Measurements from ENCODE around the gene DDIT4. TPM values are rescaled to one million over a fixed set of nuclear protein-coding genes. Genes with fewer than 3 reads are reported as not detected.

DDIT4 gene
- total and polyA plus RNA-seq, 9 of the 15 experiments (the other 6 are each of a cell fraction or from before 2014, with no cell fraction given), result 8.2 to 675 (median 159) TPM

DNA sequence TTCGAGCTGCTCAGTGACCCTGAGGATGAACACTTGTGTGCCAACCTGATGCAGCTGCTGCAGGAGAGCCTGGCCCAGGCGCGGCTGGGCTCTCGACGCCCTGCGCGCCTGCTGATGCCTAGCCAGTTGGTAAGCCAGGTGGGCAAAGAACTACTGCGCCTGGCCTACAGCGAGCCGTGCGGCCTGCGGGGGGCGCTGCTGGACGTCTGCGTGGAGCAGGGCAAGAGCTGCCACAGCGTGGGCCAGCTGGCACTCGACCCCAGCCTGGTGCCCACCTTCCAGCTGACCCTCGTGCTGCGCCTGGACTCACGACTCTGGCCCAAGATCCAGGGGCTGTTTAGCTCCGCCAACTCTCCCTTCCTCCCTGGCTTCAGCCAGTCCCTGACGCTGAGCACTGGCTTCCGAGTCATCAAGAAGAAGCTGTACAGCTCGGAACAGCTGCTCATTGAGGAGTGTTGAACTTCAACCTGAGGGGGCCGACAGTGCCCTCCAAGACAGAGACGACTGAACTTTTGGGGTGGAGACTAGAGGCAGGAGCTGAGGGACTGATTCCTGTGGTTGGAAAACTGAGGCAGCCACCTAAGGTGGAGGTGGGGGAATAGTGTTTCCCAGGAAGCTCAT is 1.1 kb downstream of the DDIT4 start (continued):
- TF ChIP-seq ZFP36 (IDR thresholded peaks at IDR 0.05; ENCODE audit: low read depth, low read length, partially characterized antibody) (no peak), TCFL5 (CRISPR knock-in tag; conservative IDR thresholded peaks at IDR 0.05) (peak; percentile 61; the same call in 1 of the 2 replicates), JUN (IDR thresholded peaks at IDR 0.05; ENCODE audit: borderline replicate concordance, low read depth, low read length) (no peak; the same call in 1 of the 2 replicates), JUN (CRISPR knock-in tag; IDR thresholded peaks at IDR 0.05; ENCODE audit: borderline replicate concordance) (peak; percentile 89; the same call in 1 of the 2 replicates), PHTF2 (CRISPR knock-in tag; IDR thresholded peaks at IDR 0.05) (peak; percentile 0; the same call in 1 of the 2 replicates), NR2C2 (CRISPR knock-in tag; IDR thresholded peaks at IDR 0.05) (peak; percentile 69), NR2C2 (tag; IDR thresholded peaks at IDR 0.05) (no peak), GATAD2A (IDR thresholded peaks at IDR 0.05) (no peak)
- TF ChIP-seq, protein P1, sequence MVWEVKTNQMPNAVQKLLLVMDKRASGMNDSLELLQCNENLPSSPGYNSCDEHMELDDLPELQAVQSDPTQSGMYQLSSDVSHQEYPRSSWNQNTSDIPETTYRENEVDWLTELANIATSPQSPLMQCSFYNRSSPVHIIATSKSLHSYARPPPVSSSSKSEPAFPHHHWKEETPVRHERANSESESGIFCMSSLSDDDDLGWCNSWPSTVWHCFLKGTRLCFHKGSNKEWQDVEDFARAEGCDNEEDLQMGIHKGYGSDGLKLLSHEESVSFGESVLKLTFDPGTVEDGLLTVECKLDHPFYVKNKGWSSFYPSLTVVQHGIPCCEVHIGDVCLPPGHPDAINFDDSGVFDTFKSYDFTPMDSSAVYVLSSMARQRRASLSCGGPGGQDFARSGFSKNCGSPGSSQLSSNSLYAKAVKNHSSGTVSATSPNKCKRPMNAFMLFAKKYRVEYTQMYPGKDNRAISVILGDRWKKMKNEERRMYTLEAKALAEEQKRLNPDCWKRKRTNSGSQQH (CRISPR knock-in tag; IDR thresholded peaks at IDR 0.05), result no peak
- TF ChIP-seq, protein P2, sequence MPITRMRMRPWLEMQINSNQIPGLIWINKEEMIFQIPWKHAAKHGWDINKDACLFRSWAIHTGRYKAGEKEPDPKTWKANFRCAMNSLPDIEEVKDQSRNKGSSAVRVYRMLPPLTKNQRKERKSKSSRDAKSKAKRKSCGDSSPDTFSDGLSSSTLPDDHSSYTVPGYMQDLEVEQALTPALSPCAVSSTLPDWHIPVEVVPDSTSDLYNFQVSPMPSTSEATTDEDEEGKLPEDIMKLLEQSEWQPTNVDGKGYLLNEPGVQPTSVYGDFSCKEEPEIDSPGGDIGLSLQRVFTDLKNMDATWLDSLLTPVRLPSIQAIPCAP (CRISPR knock-in tag; IDR thresholded peaks at IDR 0.05; ENCODE audit: borderline replicate concordance), result peak; percentile 41; the same call in 1 of the 2 replicates
- TF ChIP-seq, protein P3, sequence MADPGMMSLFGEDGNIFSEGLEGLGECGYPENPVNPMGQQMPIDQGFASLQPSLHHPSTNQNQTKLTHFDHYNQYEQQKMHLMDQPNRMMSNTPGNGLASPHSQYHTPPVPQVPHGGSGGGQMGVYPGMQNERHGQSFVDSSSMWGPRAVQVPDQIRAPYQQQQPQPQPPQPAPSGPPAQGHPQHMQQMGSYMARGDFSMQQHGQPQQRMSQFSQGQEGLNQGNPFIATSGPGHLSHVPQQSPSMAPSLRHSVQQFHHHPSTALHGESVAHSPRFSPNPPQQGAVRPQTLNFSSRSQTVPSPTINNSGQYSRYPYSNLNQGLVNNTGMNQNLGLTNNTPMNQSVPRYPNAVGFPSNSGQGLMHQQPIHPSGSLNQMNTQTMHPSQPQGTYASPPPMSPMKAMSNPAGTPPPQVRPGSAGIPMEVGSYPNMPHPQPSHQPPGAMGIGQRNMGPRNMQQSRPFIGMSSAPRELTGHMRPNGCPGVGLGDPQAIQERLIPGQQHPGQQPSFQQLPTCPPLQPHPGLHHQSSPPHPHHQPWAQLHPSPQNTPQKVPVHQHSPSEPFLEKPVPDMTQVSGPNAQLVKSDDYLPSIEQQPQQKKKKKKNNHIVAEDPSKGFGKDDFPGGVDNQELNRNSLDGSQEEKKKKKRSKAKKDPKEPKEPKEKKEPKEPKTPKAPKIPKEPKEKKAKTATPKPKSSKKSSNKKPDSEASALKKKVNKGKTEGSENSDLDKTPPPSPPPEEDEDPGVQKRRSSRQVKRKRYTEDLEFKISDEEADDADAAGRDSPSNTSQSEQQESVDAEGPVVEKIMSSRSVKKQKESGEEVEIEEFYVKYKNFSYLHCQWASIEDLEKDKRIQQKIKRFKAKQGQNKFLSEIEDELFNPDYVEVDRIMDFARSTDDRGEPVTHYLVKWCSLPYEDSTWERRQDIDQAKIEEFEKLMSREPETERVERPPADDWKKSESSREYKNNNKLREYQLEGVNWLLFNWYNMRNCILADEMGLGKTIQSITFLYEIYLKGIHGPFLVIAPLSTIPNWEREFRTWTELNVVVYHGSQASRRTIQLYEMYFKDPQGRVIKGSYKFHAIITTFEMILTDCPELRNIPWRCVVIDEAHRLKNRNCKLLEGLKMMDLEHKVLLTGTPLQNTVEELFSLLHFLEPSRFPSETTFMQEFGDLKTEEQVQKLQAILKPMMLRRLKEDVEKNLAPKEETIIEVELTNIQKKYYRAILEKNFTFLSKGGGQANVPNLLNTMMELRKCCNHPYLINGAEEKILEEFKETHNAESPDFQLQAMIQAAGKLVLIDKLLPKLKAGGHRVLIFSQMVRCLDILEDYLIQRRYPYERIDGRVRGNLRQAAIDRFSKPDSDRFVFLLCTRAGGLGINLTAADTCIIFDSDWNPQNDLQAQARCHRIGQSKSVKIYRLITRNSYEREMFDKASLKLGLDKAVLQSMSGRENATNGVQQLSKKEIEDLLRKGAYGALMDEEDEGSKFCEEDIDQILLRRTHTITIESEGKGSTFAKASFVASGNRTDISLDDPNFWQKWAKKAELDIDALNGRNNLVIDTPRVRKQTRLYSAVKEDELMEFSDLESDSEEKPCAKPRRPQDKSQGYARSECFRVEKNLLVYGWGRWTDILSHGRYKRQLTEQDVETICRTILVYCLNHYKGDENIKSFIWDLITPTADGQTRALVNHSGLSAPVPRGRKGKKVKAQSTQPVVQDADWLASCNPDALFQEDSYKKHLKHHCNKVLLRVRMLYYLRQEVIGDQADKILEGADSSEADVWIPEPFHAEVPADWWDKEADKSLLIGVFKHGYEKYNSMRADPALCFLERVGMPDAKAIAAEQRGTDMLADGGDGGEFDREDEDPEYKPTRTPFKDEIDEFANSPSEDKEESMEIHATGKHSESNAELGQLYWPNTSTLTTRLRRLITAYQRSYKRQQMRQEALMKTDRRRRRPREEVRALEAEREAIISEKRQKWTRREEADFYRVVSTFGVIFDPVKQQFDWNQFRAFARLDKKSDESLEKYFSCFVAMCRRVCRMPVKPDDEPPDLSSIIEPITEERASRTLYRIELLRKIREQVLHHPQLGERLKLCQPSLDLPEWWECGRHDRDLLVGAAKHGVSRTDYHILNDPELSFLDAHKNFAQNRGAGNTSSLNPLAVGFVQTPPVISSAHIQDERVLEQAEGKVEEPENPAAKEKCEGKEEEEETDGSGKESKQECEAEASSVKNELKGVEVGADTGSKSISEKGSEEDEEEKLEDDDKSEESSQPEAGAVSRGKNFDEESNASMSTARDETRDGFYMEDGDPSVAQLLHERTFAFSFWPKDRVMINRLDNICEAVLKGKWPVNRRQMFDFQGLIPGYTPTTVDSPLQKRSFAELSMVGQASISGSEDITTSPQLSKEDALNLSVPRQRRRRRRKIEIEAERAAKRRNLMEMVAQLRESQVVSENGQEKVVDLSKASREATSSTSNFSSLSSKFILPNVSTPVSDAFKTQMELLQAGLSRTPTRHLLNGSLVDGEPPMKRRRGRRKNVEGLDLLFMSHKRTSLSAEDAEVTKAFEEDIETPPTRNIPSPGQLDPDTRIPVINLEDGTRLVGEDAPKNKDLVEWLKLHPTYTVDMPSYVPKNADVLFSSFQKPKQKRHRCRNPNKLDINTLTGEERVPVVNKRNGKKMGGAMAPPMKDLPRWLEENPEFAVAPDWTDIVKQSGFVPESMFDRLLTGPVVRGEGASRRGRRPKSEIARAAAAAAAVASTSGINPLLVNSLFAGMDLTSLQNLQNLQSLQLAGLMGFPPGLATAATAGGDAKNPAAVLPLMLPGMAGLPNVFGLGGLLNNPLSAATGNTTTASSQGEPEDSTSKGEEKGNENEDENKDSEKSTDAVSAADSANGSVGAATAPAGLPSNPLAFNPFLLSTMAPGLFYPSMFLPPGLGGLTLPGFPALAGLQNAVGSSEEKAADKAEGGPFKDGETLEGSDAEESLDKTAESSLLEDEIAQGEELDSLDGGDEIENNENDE (IDR thresholded peaks at IDR 0.05; ENCODE audit: low read depth, low read length), result no peak
